ENCODE data around the gene TMTC2.
A peak's percentile ranks its signal among the peaks of the same experiment; 100 is the strongest.

The TMTC2 gene

DNA sequence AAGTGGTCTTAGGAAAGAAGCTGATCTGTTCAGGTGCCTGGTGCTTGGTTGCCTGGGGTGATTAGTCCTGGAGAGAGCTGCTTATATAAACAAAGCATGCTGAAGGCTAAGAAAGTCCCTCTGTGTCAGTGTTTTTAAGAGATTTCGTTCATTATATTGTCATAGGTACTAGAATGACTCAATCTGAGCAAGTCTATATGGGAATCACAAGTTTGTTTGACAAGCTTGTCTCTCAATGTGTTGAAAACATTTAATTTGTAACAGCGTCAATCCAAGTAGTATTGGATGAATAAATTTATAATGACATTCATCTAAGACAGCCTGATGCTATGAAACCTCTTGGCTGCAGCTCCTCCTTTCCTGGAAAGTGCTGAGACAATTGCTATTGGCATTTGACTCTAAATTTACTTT is 256.3 kb downstream of the TMTC2 start:
- H3K4me1 ChIP-seq (ENCODE audit: control insufficient read depth, insufficient read depth, low read length) = peaks cover 10% of the 10 kb centered on the region; the same call in 1 of the 2 replicates
- ChIA-PET POLR2A (interaction anchor here (0.5 to 1.1 kb wide), 2 partner anchors 46 to 1558 kb away, joined by 3 read pairs; no protein-coding TSS in a partner anchor), CTCF (interaction anchor here (0.7 to 1.8 kb wide), 2 partner anchors 257 to 415 kb away, joined by 3 to 8 read pairs; no protein-coding TSS in a partner anchor)
- no peaks in the 10 kb centered on the region for H3K9me3 ChIP-seq (ENCODE audit: control insufficient read depth, insufficient read depth, low read depth, low read length)
- TF ChIP-seq OSR2 (tag by site-specific recombination; IDR thresholded peaks at IDR 0.05) (peak; percentile 30; the same call in 1 of the 2 replicates), ZNF16 (tag by site-specific recombination; IDR thresholded peaks at IDR 0.05; ENCODE audit: low read depth) (no peak), ZNF555 (tag by site-specific recombination; conservative IDR thresholded peaks at IDR 0.05) (no peak), ZNF664 (tag by site-specific recombination; IDR thresholded peaks at IDR 0.05) (peak; percentile 65; the same call in 1 of the 2 replicates), PRDM6 (tag by site-specific recombination; IDR thresholded peaks at IDR 0.05) (peak; percentile 41; the same call in 1 of the 2 replicates), BCL6B (tag by site-specific recombination; IDR thresholded peaks at IDR 0.05) (peak; percentile 11; the same call in 1 of the 2 replicates)
- H3K36me3 ChIP-seq (ENCODE audit: control insufficient read depth in 2 of 2, insufficient read depth in 1 of 2, low read length in 2 of 2) = no peaks in the 10 kb centered on the region
- H3K27ac ChIP-seq (ENCODE audit: extremely low read depth, low read depth, low read length) = no peak overlapping the region
- no peak overlapping the region for H3K4me3 ChIP-seq (ENCODE audit: low read depth, low read length)

- Histone ChIP-seq H3K9me3 (ENCODE audit: control insufficient read depth, insufficient read depth, low read depth, low read length) (no peaks in the 10 kb centered on the region), H3K4me3 (ENCODE audit: low read depth, low read length) (no peak overlapping the region), H3K36me3 (ENCODE audit: control insufficient read depth in 2 of 2, insufficient read depth in 1 of 2, low read length in 2 of 2) (no peaks in the 10 kb centered on the region), H3K4me1 (ENCODE audit: control insufficient read depth, insufficient read depth, low read length) (peaks cover 9% of the 10 kb centered on the region), H3K27ac (ENCODE audit: extremely low read depth, low read depth, low read length) (no peak overlapping the region)
- ChIA-PET CTCF (interaction anchor here (0.6 kb wide), 2 partner anchors 27 to 263 kb away, joined by 3 read pairs; no protein-coding TSS in a partner anchor), POLR2A (no interaction called here)
- TF ChIP-seq ZNF23 (tag by site-specific recombination; IDR thresholded peaks at IDR 0.05; ENCODE audit: borderline replicate concordance) (no peak), ZBTB48 (tag by site-specific recombination; IDR thresholded peaks at IDR 0.05) (no peak), GLIS1 (tag by site-specific recombination; IDR thresholded peaks at IDR 0.05) (no peak), WT1 (tag by site-specific recombination; IDR thresholded peaks at IDR 0.05) (peak; percentile 14; the same call in 1 of the 2 replicates), FEZF1 (tag by site-specific recombination; IDR thresholded peaks at IDR 0.05) (peak; percentile 54), GLI2 (tag by site-specific recombination; IDR thresholded peaks at IDR 0.05; ENCODE audit: borderline replicate concordance, low read depth) (no peak), IKZF3 (tag by site-specific recombination; IDR thresholded peaks at IDR 0.05) (peak; percentile 64; the same call in 1 of the 2 replicates), ZNF239 (tag by site-specific recombination; IDR thresholded peaks at IDR 0.05) (no peak), PBX3 (CRISPR knock-in tag; IDR thresholded peaks at IDR 0.05) (no peak), ZNF366 (tag by site-specific recombination; conservative IDR thresholded peaks at IDR 0.05) (no peak), ZNF610 (tag by site-specific recombination; IDR thresholded peaks at IDR 0.05; ENCODE audit: borderline replicate concordance) (no peak), ZSCAN4 (tag by site-specific recombination; IDR thresholded peaks at IDR 0.05) (no peak), ZFP41 (tag by site-specific recombination; IDR thresholded peaks at IDR 0.05; ENCODE audit: borderline replicate concordance) (no peak), PRDM6 (tag by site-specific recombination; IDR thresholded peaks at IDR 0.05) (peak; percentile 73)
- TF ChIP-seq, protein P1, sequence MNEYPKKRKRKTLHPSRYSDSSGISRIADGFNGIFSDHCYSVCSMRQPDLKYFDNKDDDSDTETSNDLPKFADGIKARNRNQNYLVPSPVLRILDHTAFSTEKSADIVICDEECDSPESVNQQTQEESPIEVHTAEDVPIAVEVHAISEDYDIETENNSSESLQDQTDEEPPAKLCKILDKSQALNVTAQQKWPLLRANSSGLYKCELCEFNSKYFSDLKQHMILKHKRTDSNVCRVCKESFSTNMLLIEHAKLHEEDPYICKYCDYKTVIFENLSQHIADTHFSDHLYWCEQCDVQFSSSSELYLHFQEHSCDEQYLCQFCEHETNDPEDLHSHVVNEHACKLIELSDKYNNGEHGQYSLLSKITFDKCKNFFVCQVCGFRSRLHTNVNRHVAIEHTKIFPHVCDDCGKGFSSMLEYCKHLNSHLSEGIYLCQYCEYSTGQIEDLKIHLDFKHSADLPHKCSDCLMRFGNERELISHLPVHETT (tag by site-specific recombination; IDR thresholded peaks at IDR 0.05) = no peak
- TF ChIP-seq, protein P2, sequence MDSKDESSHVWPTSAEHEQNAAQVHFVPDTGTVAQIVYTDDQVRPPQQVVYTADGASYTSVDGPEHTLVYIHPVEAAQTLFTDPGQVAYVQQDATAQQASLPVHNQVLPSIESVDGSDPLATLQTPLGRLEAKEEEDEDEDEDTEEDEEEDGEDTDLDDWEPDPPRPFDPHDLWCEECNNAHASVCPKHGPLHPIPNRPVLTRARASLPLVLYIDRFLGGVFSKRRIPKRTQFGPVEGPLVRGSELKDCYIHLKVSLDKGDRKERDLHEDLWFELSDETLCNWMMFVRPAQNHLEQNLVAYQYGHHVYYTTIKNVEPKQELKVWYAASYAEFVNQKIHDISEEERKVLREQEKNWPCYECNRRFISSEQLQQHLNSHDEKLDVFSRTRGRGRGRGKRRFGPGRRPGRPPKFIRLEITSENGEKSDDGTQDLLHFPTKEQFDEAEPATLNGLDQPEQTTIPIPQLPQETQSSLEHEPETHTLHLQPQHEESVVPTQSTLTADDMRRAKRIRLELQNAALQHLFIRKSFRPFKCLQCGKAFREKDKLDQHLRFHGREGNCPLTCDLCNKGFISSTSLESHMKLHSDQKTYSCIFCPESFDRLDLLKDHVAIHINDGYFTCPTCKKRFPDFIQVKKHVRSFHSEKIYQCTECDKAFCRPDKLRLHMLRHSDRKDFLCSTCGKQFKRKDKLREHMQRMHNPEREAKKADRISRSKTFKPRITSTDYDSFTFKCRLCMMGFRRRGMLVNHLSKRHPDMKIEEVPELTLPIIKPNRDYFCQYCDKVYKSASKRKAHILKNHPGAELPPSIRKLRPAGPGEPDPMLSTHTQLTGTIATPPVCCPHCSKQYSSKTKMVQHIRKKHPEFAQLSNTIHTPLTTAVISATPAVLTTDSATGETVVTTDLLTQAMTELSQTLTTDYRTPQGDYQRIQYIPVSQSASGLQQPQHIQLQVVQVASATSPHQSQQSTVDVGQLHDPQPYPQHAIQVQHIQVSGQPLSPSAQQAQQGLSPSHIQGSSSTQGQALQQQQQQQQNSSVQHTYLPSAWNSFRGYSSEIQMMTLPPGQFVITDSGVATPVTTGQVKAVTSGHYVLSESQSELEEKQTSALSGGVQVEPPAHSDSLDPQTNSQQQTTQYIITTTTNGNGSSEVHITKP (tag by site-specific recombination; IDR thresholded peaks at IDR 0.05) = no peak
Measured at GRCh38 chr12:82948491-82948890, 261.8 kb downstream of the TMTC2 start.
